H1 (cell line): Measurements from ENCODE around the gene PPIF.

Source experiments
- BCL11A ChIP-seq, 2 experiments: IDR thresholded peaks; one replicate each; pipeline ENCODE4 v1.6.1; 2011; ENCODE audit warnings: low read depth in 2 of 2, low read length in 2 of 2, mild to moderate bottlenecking in 2 of 2
- CEBPB ChIP-seq: IDR thresholded peaks from 2 replicates; pipeline ENCODE4 v1.6.1; 2012; ENCODE audit warnings: low read depth, low read length
- EGR1 ChIP-seq: IDR thresholded peaks from 2 replicates; pipeline ENCODE4 v1.6.1; 2011; ENCODE audit warnings: low read depth, low read length, borderline replicate concordance
- EP300 ChIP-seq, 2 experiments: IDR thresholded peaks; 1 replicate in 1 of 2; 2 replicates in 1 of 2; pipeline ENCODE4 v1.6.1; 2011 to 2012; ENCODE audit warnings: low read depth in 2 of 2, low read length in 2 of 2, mild to moderate bottlenecking in 2 of 2, borderline replicate concordance in 1 of 2, inconsistent platforms in 1 of 2, moderate library complexity in 1 of 2
- PHF8 ChIP-seq: fragments of 200-600 bp; sonication (generic); conservative IDR thresholded peaks from 2 replicates; pipeline ENCODE4 v1.7.1; 2012; ENCODE audit warnings: low read depth, mild to moderate bottlenecking, inconsistent platforms, low read length, moderate library complexity
- POLR2A ChIP-seq, 2 experiments: IDR thresholded peaks; 1 replicate in 1 of 2; 2 replicates in 1 of 2; pipeline ENCODE4 v1.6.1; 2011; ENCODE audit warnings: low read depth in 2 of 2, low read length in 2 of 2, mild to moderate bottlenecking in 2 of 2; ENCODE audit errors: control extremely low read depth in 1 of 2
- POLR2AphosphoS5 ChIP-seq: IDR thresholded peaks from 2 replicates; pipeline ENCODE4 v1.6.1; 2011; ENCODE audit warnings: low read depth, low read length
- RXRA ChIP-seq: IDR thresholded peaks from 2 replicates; pipeline ENCODE4 v1.6.1; 2011; ENCODE audit warnings: low read depth, mild to moderate bottlenecking, low read length, moderate library complexity; ENCODE audit not compliant: insufficient read depth
- SIN3A ChIP-seq, 2 experiments: IDR thresholded peaks in 1 of 2; conservative IDR thresholded peaks in 1 of 2; 2 replicates each; pipeline ENCODE4 v1.6.1; 2011 to 2012; ENCODE audit warnings: low read length in 2 of 2, improper control_type of control experiment in 1 of 2, low read depth in 1 of 2, mild to moderate bottlenecking in 1 of 2
- TAF1 ChIP-seq: IDR thresholded peaks from 2 replicates; pipeline ENCODE4 v1.6.1; 2011; ENCODE audit warnings: mild to moderate bottlenecking, low read depth, low read length
- TEAD4 ChIP-seq: IDR thresholded peaks from 2 replicates; pipeline ENCODE4 v1.6.1; 2012; ENCODE audit warnings: low read depth, low read length, inconsistent platforms, mixed read lengths
- TF ChIP-seq, protein P1 (sequence below), 3 experiments: IDR thresholded peaks; 1 replicate in 2 of 3; 2 replicates in 1 of 3; pipeline versions ENCODE4 v1.5.1 to v1.6.1; 2011; ENCODE audit warnings: low read length in 3 of 3, mild to moderate bottlenecking in 3 of 3, inconsistent platforms in 2 of 3, low read depth in 1 of 3, moderate library complexity in 1 of 3; ENCODE audit not compliant: insufficient read depth in 1 of 3; ENCODE audit errors: control extremely low read depth in 1 of 3
- TF ChIP-seq, protein P2 (sequence below): IDR thresholded peaks from 2 replicates; pipeline ENCODE4 v1.6.1; 2012; ENCODE audit warnings: inconsistent platforms
- TF ChIP-seq, protein P3 (sequence below): IDR thresholded peaks from 2 replicates; pipeline ENCODE4 v1.6.1; 2011; ENCODE audit warnings: low read length, improper control_type of control experiment

DNA sequence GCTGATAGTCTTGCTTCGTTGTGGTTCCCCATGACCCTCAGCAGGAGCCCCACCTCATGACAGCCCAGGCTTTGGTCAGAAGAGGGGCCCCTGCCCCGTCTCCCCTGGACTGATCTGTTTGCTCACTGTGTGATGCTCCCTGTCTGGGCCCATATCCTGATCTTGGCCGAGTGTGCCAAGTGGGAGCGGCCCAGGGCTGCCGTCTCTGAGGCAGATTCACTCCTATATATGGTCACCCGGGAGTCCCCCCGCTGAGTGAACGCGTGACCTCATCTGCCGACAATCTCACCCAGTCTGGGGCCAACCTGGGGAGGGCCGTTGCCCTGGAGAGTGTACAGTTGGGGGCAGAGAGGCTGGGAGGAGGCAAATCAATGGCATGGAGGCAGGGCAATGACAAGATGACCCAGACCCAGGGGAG is 34.5 kb downstream of the PPIF start:
- TF ChIP-seq BCL11A (IDR thresholded peaks at IDR 0.05; ENCODE audit: low read depth in 2 of 2, low read length in 2 of 2) (no peak), SIN3A (conservative IDR thresholded peaks at IDR 0.05 in 1 of 2, IDR thresholded peaks at IDR 0.05 in 1 of 2; ENCODE audit: low read depth in 1 of 2, low read length in 2 of 2) (no peak), TEAD4 (no peak), POLR2A (IDR thresholded peaks at IDR 0.05; ENCODE audit: control extremely low read depth in 1 of 2, low read depth in 2 of 2, low read length in 2 of 2) (no peak), EP300 (IDR thresholded peaks at IDR 0.05; ENCODE audit: borderline replicate concordance in 1 of 2, low read depth in 2 of 2, low read length in 2 of 2) (no peak), CEBPB (no peak), PHF8 (no peak), TAF1 (no peak), EGR1 (no peak), RXRA (no peak), POLR2AphosphoS5 (no peak)
- TF ChIP-seq, protein P1, sequence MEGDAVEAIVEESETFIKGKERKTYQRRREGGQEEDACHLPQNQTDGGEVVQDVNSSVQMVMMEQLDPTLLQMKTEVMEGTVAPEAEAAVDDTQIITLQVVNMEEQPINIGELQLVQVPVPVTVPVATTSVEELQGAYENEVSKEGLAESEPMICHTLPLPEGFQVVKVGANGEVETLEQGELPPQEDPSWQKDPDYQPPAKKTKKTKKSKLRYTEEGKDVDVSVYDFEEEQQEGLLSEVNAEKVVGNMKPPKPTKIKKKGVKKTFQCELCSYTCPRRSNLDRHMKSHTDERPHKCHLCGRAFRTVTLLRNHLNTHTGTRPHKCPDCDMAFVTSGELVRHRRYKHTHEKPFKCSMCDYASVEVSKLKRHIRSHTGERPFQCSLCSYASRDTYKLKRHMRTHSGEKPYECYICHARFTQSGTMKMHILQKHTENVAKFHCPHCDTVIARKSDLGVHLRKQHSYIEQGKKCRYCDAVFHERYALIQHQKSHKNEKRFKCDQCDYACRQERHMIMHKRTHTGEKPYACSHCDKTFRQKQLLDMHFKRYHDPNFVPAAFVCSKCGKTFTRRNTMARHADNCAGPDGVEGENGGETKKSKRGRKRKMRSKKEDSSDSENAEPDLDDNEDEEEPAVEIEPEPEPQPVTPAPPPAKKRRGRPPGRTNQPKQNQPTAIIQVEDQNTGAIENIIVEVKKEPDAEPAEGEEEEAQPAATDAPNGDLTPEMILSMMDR (IDR thresholded peaks at IDR 0.05; ENCODE audit: control extremely low read depth in 1 of 3, insufficient read depth in 1 of 3, low read depth in 1 of 3, low read length in 3 of 3) = no peak
- TF ChIP-seq, protein P2, sequence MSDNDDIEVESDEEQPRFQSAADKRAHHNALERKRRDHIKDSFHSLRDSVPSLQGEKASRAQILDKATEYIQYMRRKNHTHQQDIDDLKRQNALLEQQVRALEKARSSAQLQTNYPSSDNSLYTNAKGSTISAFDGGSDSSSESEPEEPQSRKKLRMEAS = no peak
- TF ChIP-seq, protein P3, sequence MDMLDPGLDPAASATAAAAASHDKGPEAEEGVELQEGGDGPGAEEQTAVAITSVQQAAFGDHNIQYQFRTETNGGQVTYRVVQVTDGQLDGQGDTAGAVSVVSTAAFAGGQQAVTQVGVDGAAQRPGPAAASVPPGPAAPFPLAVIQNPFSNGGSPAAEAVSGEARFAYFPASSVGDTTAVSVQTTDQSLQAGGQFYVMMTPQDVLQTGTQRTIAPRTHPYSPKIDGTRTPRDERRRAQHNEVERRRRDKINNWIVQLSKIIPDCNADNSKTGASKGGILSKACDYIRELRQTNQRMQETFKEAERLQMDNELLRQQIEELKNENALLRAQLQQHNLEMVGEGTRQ = no peak
